ENCODE measurements around the gene VTCN1.

DNA sequence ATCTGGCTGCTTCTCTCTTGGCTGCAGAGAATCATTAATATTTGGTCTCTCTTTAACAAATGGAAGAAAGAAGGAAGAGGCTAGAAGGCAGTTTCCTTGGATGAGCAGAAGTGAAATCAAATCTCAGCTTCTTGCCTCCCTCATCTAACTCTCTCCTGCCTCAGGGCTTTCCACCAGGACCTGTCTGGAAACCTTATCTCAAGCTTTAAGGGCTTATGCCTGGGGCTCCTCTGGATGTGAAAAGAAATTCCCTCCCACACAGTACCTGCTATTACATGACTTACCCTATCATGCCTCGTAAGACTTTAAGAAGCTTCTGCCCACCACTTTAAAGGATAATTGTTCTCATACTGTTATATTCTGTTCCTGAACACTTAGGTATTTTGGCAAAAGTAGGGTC, 8.9 kb downstream of the VTCN1 start:
- TF ChIP-seq, protein P1, sequence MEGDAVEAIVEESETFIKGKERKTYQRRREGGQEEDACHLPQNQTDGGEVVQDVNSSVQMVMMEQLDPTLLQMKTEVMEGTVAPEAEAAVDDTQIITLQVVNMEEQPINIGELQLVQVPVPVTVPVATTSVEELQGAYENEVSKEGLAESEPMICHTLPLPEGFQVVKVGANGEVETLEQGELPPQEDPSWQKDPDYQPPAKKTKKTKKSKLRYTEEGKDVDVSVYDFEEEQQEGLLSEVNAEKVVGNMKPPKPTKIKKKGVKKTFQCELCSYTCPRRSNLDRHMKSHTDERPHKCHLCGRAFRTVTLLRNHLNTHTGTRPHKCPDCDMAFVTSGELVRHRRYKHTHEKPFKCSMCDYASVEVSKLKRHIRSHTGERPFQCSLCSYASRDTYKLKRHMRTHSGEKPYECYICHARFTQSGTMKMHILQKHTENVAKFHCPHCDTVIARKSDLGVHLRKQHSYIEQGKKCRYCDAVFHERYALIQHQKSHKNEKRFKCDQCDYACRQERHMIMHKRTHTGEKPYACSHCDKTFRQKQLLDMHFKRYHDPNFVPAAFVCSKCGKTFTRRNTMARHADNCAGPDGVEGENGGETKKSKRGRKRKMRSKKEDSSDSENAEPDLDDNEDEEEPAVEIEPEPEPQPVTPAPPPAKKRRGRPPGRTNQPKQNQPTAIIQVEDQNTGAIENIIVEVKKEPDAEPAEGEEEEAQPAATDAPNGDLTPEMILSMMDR (IDR thresholded peaks at IDR 0.05), result no peak
- no peak for TF ChIP-seq POLR2AphosphoS5 (IDR thresholded peaks at IDR 0.05; ENCODE audit: low read depth, low read length)
- TF ChIP-seq, protein P2, sequence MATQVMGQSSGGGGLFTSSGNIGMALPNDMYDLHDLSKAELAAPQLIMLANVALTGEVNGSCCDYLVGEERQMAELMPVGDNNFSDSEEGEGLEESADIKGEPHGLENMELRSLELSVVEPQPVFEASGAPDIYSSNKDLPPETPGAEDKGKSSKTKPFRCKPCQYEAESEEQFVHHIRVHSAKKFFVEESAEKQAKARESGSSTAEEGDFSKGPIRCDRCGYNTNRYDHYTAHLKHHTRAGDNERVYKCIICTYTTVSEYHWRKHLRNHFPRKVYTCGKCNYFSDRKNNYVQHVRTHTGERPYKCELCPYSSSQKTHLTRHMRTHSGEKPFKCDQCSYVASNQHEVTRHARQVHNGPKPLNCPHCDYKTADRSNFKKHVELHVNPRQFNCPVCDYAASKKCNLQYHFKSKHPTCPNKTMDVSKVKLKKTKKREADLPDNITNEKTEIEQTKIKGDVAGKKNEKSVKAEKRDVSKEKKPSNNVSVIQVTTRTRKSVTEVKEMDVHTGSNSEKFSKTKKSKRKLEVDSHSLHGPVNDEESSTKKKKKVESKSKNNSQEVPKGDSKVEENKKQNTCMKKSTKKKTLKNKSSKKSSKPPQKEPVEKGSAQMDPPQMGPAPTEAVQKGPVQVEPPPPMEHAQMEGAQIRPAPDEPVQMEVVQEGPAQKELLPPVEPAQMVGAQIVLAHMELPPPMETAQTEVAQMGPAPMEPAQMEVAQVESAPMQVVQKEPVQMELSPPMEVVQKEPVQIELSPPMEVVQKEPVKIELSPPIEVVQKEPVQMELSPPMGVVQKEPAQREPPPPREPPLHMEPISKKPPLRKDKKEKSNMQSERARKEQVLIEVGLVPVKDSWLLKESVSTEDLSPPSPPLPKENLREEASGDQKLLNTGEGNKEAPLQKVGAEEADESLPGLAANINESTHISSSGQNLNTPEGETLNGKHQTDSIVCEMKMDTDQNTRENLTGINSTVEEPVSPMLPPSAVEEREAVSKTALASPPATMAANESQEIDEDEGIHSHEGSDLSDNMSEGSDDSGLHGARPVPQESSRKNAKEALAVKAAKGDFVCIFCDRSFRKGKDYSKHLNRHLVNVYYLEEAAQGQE (IDR thresholded peaks at IDR 0.05; ENCODE audit: insufficient read depth in 1 of 2, low read depth in 2 of 2, low read length in 1 of 2), result no peak
- no peak for TF ChIP-seq SIN3A (IDR thresholded peaks at IDR 0.05; ENCODE audit: borderline replicate concordance, insufficient read depth, low read depth, low read length)
- TF ChIP-seq TCF7L2 (IDR thresholded peaks at IDR 0.05; ENCODE audit: low read depth, low read length), result no peak

Measured in Panc1 (cell line).